ENCODE measurements around the gene ZNF664. TPM values are rescaled to one million over a fixed set of nuclear protein-coding genes. Genes with fewer than 3 reads are reported as not detected.
A peak's percentile ranks its signal among the peaks of the same experiment; 100 is the strongest.

Gene ZNF664
- total RNA-seq, 4 donors from 2014 or later = 120 to 187 (median 138) TPM

DNA sequence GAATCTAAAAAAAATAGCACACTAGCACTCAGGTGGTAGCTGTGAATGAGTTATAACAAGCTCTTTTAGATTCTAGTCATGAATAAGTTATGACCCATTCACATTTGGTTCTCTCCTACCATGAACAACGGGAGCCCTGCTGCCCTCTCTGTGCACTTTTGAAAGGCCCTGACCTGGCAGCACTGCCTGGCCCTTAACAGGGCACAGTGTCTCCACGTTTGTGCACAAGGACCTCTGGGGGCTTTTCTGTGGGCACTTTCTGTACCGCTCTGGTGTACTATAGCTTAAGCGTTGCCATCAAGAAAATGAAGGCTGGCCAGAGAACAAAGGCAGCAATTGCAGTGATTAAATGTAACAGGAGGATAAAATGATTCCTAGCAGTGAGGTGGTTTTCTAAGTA is 21.5 kb upstream of the ZNF664 start:
- intact Hi-C loops (cut with DNase I) = no loop called here

DNA sequence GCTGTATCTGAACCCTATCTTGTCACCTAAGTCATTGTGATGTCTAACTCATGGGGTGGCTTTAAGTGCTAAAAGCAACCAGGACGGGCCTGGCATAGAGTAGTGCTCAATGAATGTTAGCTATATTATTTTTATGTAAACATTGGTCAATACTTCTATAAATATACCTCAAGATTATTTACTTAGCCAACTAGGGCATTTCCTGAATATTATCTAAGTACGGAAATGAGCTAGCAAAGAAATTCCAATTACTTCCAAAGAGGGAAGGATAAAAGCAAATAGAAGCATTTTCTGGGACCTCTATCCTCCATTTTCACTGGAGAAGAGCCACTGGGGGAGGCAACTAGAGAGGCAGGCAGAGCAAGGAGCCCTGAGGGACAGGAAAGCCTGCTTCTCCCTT is 21.0 kb upstream of the ZNF664 start:
- WGBS, 2 donors = 83 to 86% methylated on average over 2 of the region's 2 CpGs
- Histone ChIP-seq H3K27ac (no peak overlapping the region), H3K4me3 (replicated peaks in 1 of 3) (no peak overlapping the region), H3K36me3 (no peaks in the 10 kb centered on the region), H3K4me1 (peaks cover 12 to 27% of the 10 kb centered on the region in 2 donors), H3K9me3 (no peaks in the 10 kb centered on the region), H3K27me3 (no peaks in the 10 kb centered on the region)
- TF ChIP-seq POLR2A (IDR thresholded peaks at IDR 0.05) = no peak
- TF ChIP-seq, protein P1, sequence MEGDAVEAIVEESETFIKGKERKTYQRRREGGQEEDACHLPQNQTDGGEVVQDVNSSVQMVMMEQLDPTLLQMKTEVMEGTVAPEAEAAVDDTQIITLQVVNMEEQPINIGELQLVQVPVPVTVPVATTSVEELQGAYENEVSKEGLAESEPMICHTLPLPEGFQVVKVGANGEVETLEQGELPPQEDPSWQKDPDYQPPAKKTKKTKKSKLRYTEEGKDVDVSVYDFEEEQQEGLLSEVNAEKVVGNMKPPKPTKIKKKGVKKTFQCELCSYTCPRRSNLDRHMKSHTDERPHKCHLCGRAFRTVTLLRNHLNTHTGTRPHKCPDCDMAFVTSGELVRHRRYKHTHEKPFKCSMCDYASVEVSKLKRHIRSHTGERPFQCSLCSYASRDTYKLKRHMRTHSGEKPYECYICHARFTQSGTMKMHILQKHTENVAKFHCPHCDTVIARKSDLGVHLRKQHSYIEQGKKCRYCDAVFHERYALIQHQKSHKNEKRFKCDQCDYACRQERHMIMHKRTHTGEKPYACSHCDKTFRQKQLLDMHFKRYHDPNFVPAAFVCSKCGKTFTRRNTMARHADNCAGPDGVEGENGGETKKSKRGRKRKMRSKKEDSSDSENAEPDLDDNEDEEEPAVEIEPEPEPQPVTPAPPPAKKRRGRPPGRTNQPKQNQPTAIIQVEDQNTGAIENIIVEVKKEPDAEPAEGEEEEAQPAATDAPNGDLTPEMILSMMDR (IDR thresholded peaks at IDR 0.05) = no peak
- DNase-seq = no peak
- intact Hi-C loops (cut with DNase I) = no loop called here

More for the DNA sequence above, 21.5 kb upstream of the ZNF664 start:
- no peaks in the 10 kb centered on the region for H3K36me3 ChIP-seq
- no peak overlapping the region for H3K4me3 ChIP-seq (replicated peaks in 1 of 3)
- no peaks in the 10 kb centered on the region for H3K27me3 ChIP-seq
- no peaks in the 10 kb centered on the region for H3K9me3 ChIP-seq
- H3K4me1 ChIP-seq = peaks cover 13 to 32% of the 10 kb centered on the region in 2 donors
- TF ChIP-seq POLR2A (IDR thresholded peaks at IDR 0.05) = no peak
- TF ChIP-seq, protein P1 (IDR thresholded peaks at IDR 0.05) = no peak
- 80 to 88% methylated on average over 4 of the region's 4 CpGs for WGBS, 2 donors
- DNase-seq = no peak
- no peak overlapping the region for H3K27ac ChIP-seq

DNA sequence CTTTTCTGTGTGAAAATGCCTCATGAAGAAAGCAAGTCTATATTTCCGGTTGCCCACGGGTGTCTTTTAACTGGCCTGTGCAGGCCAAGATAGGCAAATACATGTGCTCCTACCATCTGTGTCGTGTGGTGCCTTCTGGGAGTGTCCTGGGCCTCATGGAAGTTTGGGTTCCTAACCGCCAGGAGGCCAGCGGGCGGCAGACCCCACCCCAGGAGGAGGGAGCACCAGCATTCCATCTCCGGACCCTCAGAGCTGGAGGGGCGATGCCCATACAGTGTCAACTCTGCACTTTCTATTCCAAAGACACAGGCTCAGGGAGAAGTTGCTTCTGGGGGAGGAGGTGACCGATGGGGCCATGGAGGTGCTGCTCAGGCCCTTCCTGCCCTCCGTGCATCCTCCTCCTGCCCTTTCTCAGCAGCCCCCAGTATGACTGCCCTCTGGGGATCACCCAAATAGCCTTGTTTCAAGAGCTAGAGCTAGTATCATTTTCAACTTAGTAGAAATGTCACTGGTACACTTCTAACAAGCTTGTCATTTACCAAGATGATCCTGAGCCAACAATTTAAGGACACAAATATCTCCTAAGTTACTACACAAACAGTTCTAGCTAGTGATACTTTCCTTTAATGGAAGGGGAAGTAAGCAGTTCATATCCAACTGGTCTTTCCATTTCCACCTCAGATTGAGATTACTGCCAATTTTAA is 18.2 kb upstream of the ZNF664 start:
- TF ChIP-seq, protein P1 (IDR thresholded peaks at IDR 0.05) = no peak
- TF ChIP-seq POLR2A (IDR thresholded peaks at IDR 0.05) = no peak
- H3K4me3 ChIP-seq (replicated peaks in 1 of 3) = no peak overlapping the region
- DNase-seq = peak; percentile 35 to 52
- intact Hi-C loops (cut with DNase I) = no loop called here
- H3K4me1 ChIP-seq = peaks cover 14 to 29% of the 10 kb centered on the region in 2 donors
- no peaks in the 10 kb centered on the region for H3K9me3 ChIP-seq
- H3K27me3 ChIP-seq = no peaks in the 10 kb centered on the region
- WGBS, 2 donors = 57 to 87% methylated on average over 4 to 9 of the region's 10 CpGs
- H3K36me3 ChIP-seq = no peaks in the 10 kb centered on the region
- peak overlapping the region in 1 of 3 donors; percentile 39 for H3K27ac ChIP-seq

DNA sequence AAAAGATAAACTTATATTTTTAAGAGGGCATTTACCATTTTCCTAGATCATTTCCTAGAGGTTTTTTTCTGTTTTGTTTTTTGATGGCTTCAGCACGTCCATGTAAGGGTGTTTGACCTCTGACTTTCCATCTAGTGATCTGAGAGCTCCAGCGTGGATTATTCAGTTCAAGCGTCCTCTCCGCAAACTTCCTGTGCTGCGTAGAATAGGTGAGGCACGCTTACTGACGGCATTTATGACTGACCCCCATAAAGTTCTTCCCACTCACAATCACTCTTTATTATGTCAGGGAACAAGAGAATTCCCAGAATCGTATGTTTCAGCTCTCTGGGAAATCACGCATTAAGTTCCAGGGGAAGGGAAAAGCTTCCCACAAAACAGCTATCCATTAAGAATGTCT is 16.8 kb upstream of the ZNF664 start:
- TF ChIP-seq, protein P1 (IDR thresholded peaks at IDR 0.05) = no peak
- no peak for TF ChIP-seq POLR2A (IDR thresholded peaks at IDR 0.05)
- H3K4me1 ChIP-seq = peaks cover 14 to 29% of the 10 kb centered on the region in 2 donors
- no peaks in the 10 kb centered on the region for H3K36me3 ChIP-seq
- intact Hi-C loops (cut with DNase I) = no loop called here
- no peak overlapping the region for H3K4me3 ChIP-seq (replicated peaks in 1 of 3)
- no peak for DNase-seq
- no peaks in the 10 kb centered on the region for H3K27me3 ChIP-seq
- no peak overlapping the region for H3K27ac ChIP-seq
- no peaks in the 10 kb centered on the region for H3K9me3 ChIP-seq
- WGBS, 2 donors = 90% methylated on average over 9 of the region's 9 CpGs

DNA sequence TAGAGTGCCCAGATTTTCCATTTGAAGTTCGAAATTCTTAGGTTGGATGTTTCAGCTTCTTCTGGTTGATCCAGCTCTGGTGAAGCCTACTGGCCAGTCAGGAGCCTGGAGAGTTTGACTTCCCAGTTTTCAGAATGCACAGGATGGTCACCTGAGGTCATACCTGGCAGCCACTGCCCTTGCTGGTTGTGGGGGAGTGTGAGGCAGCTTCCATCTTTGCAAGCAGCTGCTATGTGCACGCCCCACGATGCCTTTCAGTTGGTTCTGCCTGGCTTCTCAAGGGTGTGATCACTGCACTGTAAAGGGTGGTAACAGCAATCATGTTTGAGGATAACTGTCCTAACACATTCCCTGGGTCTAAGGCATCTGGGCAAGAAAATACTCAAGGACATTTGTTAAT is 15.8 kb upstream of the ZNF664 start:
- H3K9me3 ChIP-seq = no peaks in the 10 kb centered on the region
- H3K4me3 ChIP-seq (replicated peaks in 1 of 3) = no peak overlapping the region
- no peak for TF ChIP-seq POLR2A (IDR thresholded peaks at IDR 0.05)
- TF ChIP-seq, protein P1 (IDR thresholded peaks at IDR 0.05) = no peak
- peak overlapping the region; percentile 34 to 72 (median 56) for H3K27ac ChIP-seq
- 51 to 58% methylated on average over 3 of the region's 3 CpGs for WGBS, 2 donors
- DNase-seq = peak; percentile 61 to 69
- no peaks in the 10 kb centered on the region for H3K27me3 ChIP-seq
- H3K36me3 ChIP-seq = no peaks in the 10 kb centered on the region
- H3K4me1 ChIP-seq = peaks cover 14 to 29% of the 10 kb centered on the region in 2 donors
- intact Hi-C loops (cut with DNase I) = no loop called here

Data from thyroid gland (tissue), 4 donors.